GM21367 (cell line): Measurements from ENCODE around the gene HUWE1.
A peak's percentile ranks its signal among the peaks of the same experiment; 100 is the strongest.

ENCODE experiments used
- ATAC-seq: cut with Tn5 transposase; IDR thresholded peaks from one replicate; pipeline ENCODE4 v1.9.1; 2021; ENCODE audit not compliant: unreplicated experiment

Gene HUWE1

DNA sequence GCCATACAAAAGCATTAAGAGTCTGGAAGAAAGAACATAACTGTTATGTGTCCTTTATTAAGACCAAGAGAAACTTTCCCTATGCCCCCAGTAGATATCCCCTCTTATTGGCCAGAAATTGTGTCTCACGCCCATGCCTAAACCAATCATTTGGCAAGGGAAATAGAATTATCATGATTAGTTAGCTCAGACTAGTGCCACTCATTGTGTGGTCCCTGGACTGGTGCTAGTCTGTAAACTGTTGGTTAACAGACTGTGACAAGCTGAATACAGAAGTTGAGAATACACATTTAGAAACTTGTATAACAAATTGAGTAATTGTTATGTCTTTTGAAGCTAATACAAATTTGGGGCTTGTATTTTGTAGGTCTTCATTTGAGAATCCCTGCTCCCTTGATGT is 8.1 kb upstream of the HUWE1 start:
- ATAC-seq, result no peak

DNA sequence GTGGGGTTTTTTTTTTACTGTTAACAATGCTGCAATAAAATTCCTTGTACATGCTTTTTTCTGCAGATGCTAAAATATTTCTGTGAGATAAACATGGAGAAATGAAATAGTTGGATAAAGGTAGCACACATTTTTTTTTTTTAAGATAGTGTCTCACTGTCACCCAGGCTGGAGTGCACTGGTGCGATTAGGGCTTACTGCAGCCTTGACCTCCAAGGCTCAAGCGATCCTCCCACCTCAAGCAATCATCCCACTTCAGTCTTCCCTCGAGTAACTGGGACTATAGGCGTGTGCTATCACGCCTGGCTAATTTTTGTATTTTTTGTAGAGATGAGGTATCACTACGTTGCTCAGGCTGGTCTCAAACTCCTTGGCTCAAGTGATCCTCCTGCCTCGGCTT is 1.8 kb upstream of the HUWE1 start:
- no peak for ATAC-seq

DNA sequence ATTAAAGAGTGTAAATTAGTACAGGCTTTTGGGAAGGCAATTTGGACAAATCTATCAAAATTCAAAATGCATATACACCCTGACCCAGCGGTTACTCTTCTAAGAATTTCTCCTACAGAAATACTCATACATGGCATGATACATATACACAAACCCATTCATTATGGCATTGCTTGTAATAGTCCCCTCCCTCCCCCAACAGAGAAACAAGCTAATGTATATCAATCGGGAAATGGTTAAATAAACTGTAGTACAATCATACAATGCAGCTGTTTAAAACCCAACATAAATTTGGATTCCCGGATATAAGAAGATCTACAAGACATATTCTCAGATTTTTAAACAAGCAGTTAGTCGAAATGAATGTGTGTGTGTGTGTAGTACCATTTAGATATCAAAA is 808 bp downstream of the HUWE1 start:
- ATAC-seq, result no peak

DNA sequence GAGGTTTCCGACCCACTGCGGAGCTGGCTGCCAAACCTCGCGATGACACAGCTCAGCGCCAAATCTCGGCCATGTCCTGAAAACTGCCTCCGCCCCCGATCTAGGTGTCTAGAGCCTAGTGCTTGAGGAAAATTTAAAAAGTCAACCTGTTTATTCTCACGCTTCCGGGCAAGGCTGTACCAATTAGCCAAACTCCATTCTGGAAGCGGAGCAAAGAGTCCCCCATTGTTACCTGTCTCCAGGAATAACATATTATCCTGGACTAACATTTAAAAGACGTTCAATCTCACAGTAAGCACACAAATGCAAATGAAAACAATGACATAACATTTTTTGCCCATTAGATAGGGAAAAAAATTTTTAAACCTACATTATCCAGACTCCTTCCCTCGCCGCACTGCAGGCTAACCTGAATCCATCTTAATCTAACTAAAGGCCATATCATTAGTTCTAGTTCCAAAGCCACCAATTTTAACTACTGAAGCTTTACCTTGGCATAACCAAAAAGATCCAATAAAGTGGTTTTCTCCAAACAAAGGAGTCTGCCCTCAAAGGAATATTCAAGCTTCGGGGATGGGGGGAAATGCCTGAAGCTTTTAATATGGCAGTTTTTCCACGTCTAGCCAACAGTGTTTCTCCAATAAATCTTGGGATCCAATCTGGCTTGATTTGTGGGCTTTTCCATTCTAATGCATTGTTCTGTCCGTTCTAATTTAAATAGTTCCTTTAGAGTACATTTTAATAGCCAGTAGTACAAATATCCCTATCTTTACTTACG is 1.9 kb downstream of the HUWE1 start:
- ATAC-seq, result no peak

DNA sequence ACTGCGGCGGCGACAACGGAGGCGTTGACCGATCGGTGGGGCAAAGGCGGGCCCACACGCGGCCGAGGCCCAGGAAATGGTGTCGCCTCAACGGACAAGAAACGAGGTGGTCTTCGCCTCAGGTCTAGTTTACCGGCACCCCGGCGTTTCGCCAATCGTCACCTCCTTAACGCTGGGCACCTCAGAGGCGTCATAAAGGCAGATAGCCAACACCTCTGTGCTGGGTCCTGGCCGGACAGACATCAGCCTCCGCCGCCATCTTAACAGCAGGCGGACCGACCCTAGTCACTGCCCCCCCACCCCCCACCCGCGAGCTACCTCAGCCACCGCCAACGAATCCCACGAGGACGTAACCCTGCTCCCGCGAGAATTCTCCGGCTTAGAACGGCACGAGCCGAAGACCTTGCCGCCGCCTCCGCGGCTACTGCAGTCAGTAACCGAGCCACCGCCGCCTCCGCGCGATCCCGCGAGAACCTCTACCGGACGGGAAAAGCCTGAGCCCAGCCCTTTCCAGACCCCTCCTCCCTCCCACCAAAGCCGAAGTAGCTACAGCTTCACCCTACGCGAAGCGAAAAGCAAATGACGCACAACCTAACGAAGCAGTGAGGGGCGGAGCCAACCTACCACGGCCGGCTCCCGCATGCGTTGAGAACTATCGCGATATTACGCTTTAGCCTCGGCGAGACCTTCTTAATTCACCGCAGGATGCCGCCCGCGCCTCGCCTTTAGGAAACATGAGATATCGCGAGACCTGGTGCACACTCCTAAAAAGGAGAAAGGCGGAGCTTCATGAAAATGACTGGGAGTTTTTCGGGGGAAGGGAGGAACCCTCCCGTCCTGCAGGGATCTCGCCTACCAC is 2.7 kb downstream of the HUWE1 start:
- ATAC-seq, result peak; percentile 57

DNA sequence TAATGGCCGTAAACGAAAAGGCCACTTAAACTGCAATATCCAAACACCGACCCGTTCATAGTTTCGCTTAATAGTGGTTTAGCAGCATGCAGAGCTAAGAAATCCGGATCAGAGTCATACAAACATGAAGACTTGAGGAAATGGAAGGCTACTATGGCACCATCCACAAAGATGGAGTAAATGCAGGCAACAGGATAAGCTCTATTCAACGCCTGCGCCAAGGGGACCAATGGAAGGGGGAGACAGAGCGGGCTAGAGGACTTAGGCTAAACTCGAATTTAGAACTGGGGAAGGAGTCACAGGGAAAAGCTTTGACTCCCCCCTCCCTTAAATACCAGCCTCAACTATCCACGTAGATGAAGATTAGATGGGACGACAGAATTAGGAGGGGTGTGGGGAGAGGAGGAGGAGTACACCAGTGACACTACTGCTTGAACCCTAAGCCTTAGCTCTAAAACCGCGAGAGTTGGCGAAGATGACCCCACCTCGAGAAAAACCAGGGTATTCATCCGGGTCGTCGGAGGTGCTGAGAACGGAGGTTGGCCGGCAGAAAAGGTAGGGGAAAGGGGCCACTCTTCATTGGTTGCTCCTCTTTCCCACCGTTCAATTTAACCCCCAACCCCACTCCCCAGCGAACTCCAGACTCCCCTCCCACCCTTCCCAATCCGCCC is 3.5 kb downstream of the HUWE1 start:
- no peak for ATAC-seq

DNA sequence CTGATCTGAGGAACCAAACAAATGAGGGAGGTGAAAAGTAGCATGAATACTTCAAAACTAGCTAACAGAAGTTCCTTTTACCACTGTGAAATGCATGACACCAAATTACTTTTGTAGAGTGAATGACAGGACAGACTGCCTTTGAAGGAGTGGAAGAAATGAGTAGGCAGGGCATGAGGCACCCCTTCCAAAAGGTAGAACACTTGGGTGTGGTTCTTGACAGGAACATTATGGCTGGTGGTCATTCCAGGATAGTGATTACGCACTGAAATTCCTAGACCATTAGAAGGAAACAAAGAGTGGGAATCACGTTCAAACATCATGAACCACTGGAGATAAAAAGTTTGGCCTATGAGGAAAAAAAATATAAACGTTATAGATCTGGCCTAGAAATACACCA is 4.9 kb downstream of the HUWE1 start:
- no peak for ATAC-seq

DNA sequence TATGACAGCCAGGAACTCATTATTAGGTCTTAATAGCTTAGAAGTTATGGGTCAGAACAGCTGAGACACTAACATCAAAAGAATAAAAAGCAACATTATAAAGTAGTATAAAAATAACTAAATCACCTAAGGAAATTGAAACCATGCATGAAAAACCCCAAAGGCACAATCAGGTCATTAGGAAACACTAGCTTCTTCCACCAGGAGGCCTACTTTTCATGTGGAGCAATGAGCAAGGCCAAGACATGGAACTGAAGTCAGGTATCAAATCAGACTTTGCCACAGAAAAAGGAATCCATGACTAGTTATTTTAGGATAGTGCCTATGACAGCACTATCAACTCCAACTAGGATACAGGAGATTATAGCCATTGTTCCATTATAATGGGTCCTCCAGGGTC is 7.9 kb downstream of the HUWE1 start:
- ATAC-seq, result no peak

DNA sequence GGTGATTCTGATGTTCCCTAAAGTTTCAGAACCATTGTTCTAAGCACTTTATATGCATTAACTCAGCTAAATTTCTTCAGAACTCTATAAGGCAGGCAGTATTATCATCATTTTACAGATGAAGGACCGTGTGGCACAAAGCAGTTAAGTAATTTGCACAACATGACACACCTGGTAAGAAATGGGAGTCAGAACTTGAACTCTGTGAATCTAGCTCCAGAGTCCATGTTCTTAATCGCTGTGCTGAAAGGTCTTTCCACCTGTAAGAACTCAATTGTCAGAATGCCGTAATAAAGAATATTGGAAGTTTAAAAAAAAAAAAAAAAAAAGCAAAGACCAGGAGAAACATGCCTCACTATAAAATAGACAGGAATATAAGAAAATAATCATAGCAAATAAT is 9.2 kb downstream of the HUWE1 start:
- no peak for ATAC-seq

DNA sequence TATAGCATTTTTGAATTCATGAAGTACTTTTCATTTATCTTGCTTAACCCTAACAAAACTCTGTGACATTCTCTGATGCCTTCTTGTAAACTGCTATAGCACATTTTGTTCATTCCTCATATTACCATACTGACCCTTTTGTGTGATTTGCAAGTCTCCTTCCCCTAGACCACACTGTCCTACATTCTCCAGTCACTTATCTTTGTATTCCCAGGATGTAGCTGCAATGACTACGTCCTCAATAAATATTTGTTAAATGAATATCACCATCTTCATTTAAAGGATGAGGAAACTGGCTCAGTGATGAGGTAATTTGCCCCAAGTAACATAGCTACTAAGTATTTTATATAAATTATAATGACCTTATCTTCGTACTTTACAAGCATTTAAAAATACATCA is 11.9 kb downstream of the HUWE1 start:
- no peak for ATAC-seq

DNA sequence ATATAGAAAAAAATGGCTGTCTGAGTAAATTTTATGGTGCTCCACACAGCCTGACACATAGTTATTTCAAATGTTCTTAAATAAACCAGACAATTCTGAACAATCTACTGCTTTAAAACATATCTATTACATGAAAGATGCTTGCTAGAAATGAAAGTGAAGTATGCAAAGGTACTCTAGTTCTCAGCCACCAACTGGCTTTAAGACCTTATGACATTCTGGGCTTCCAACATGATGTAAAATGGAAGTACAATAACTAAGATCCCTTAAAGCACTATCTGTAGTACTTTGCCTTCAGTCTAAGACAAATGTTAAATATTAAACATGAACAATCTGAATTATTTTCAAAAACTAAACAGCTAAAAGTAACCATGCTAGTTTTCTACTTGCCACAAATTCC is 17.3 kb downstream of the HUWE1 start:
- ATAC-seq, result no peak

DNA sequence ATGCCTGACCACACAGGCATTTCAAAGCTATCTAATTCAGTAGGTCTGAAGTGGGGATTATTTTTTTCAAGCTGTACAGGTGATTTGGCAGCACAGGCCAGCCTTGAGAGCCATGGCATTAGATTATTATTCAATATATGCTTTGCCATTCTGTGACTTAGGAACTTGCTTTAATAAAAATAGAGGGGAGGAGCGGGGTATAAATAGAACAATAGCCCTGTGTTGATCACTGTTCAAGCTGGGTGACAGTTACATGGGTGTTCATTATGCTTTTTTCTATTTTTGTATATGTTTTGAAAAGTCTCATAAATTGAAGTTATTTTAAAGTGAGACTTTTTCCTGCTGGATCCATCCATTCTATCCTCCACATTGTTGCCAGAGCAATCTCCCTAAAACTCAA is 20.3 kb downstream of the HUWE1 start:
- no peak for ATAC-seq

DNA sequence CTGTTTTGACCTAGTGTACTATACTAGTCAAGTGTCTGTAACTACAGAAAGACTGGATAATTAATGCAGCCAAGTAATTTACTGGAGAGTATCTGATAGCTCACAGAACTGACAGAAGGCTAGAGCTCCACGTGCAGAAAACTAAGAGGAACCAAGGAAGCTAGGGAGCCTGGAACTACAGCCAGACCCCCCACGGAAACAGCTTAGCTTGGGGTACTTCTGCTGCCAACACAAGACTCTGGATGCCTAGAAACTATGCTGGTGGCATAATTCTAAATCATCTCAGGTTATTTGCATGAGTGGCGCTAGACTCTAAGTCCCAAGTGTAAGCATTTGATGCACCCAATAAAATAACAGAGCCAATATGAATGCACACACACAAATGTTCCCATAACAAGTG is 26.5 kb downstream of the HUWE1 start:
- ATAC-seq, result no peak

DNA sequence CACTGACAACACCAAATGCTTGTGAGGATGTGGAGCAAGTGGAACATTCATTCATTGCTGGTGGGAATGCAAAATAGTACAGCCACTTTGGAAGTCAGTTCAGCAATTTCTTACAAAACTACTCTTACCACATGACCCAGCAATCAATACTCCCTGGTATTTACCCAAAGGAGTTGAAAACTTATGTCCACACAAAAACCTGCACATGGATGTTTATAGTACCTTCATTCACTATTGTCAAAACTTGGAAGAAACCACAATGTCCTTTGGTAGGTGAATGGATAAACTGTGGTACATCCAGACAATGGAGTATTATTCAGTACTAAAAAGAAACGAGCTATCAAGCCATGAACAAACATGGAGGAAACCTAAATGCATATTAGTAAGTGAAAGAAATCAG is 27.5 kb downstream of the HUWE1 start:
- ATAC-seq, result no peak

DNA sequence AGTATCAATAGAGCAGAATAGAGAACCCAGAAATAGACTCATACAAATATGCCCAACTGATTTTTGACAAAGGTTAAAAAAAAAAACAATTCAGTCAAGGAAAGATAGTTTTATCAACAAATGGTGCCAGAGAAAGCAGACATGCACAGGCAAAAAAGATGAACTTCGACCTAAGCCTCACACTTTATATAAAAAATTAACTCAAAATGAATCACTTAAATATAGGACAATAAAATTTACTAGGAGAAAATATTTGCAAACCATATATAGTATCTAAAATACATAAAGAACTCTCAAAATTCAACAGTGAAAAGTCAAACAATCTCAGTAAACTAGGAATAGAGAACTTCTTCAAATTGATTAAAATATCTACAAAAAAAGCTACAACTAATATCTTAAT is 29.7 kb downstream of the HUWE1 start:
- ATAC-seq, result no peak

DNA sequence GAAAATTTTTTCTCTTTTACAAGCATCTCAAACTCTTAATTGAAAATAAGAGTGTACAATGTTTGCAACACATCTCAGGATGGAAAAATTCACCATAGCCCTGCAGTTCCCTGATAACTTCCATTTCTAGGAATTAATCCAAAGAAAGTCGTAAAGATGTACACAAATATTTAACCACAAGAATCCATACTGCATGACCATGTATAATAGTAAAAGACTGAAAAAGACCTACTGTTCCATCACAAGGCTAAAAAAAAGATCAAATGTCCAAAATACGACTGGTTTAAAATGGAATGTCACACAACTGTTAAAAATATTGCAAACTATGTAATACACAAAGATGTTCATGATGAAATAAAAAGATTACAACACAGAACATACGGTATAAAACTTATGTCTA is 32.1 kb downstream of the HUWE1 start:
- ATAC-seq, result no peak

DNA sequence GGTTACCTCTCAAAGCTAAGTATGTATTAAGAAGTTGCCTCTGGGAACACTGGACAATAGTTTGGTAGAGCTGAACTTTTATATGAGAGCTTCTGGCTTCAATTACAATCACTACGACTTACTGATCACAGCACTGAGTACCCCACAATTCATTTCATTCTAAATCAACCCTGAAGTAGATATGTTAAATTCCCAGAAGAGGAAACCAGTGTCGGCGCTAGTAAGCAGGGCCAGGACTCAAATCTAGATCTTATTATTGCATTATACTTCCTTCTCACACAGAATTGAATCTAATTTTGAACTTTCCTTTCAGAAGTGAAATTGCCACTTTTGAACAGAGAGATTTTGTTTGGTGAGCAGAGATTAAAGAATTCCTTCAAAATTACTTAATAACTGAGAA is 41.8 kb downstream of the HUWE1 start:
- no peak for ATAC-seq

DNA sequence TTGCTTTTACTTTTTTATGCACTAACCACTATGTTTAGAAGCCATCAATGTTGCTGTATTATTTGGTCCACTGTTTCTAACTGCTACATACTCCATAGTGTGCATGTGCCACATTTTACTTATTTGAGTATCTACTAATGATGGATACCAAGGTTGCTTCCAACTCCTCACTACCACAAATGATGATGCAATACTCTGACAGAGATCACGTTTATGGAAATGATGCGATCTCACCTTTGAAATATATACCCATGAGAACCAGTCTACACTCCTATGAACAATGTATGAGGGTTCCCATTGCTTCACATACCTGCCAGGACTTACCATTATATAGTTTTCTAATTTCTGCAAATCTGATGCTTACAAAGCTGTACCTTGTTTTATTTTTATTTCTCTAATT is 44.2 kb downstream of the HUWE1 start:
- ATAC-seq, result no peak

DNA sequence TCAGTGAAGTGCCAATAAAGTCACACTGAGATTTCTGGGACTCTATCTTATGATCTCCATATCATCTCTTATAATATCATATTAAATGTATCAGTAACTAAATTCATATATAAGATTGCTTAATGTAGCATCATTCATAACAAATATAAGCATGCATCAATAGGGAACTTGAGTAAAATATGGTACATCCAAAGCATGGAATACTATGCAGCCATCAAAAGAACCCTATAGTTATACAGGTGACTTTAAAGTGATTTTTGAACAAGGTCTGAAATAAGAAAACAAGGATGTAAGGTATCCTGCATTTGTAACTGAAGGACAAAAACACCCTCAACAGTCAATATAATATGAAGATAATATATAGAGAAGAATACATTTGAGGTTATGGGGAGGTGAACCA is 47.3 kb downstream of the HUWE1 start:
- ATAC-seq, result no peak

DNA sequence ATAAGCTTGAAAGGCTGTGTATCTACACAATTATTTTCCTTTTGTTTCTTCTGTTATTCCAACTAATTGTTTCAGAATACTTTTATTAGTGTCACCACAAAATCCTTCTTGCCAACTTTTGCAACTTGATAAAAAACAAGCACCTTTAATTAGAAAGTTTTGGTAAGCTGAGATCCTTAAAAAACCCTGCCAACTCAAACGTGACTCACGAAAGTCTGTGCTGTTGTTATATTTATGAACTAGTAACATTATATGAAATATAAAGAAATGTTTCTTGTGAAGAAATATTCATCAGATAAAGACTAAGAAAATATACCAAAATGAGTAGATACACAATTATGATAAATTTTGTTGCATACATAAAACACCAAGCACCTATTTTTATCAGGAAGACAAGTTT is 49.0 kb downstream of the HUWE1 start:
- ATAC-seq, result no peak

DNA sequence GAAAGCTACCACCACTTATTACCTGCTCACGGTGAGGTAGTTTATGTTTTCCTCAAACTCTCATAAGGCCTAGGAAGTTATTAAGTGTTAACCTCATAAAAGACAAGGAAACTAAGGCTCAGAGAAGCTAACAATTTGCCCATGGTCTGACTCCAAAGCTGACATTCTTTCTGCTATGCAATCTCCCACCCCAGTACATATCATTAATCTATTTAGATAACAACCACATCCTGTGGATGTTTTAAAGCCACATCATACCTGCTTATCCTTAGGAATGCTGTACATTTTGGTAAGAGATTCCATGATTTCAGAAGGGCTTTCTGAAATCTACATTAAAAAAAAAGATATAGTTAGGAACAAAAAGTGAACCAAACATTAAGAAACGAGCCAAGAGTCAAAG is 55.4 kb downstream of the HUWE1 start:
- no peak for ATAC-seq

DNA sequence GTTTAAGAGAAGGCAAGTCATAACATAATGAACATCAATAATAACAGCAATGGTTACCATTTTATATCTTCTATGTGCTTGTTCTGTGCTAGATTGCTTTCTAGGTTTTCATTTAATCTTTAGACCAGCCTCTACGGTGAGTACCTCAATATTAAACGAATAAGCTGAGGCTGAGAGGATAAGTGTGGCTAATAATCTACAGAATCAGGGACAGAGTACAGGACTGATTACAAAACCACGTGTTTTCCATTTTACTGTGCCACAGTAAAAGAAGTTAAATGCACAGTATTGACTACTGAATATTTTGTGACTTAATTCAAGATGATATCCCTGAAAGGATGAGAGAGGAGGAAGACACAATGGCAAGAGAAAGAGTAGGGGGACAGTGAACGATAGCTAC is 56.3 kb downstream of the HUWE1 start:
- ATAC-seq, result no peak
